Measurements from ENCODE around the gene ANXA1. TPM values are rescaled to one million over a fixed set of nuclear protein-coding genes. Genes with fewer than 3 reads are reported as not detected.

ANXA1 gene
- total RNA-seq, 2 experiments from 2014 or later: not detected

DNA sequence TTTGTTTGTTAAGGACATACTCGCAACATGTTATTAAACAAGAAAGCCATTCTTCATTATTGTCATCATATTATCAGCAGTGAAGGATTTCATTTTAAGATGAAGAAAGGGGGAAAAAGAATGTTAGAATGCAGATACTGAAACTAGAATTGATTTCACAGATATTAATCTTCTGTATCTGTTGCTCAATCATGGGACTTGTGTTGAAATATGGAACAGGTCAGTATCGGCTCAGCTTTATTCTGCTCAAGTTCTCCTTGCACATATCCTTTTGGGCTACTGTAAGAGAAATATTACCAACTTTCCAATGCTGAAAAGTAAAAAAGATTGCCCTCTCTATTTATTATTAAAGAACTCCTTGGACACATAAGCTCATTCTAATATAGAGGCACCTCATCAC lies 13.8 kb upstream of the ANXA1 start:
- Histone ChIP-seq H3K4me2 (ENCODE audit: low read length) (no peak overlapping the region), H4K20me1 (ENCODE audit: insufficient read depth, low read length) (no peaks in the 10 kb centered on the region), H3K36me3 (ENCODE audit: insufficient read depth, low read length) (no peaks in the 10 kb centered on the region), H3K9me2 (ENCODE audit: insufficient read depth, low read length) (no peaks in the 10 kb centered on the region), H3K9me3 (ENCODE audit: low read length) (no peaks in the 10 kb centered on the region), H3K4me3 (ENCODE audit: low read depth, low read length, poor library complexity, severe bottlenecking) (no peak overlapping the region), H3K4me1 (ENCODE audit: insufficient read depth, low read length, poor library complexity, severe bottlenecking) (peaks cover 7% of the 10 kb centered on the region), H3K27ac (ENCODE audit: low read depth, low read length, poor library complexity, severe bottlenecking) (no peak overlapping the region), H2AFZ (ENCODE audit: low read length) (no peak overlapping the region), H3K79me2 (ENCODE audit: insufficient read depth, low read depth, low read length) (no peaks in the 10 kb centered on the region)
- POLR2A ChIA-PET: interaction anchor here (0.7 kb wide), 1 partner anchor 22 kb away, joined by 3 read pairs; no protein-coding TSS in a partner anchor
- CTCF ChIA-PET (ENCODE audit: unreplicated experiment): no interaction called here
- intact Hi-C loops (cut with micrococcal nuclease; ENCODE audit: unreplicated experiment): no loop called here
- no peak for DNase-seq (ENCODE audit: low spot score)
- no TSS peak for BruUV-seq (replicated peaks)
- TF ChIP-seq EZH2phosphoT487 (IDR thresholded peaks at IDR 0.05; ENCODE audit: borderline replicate concordance, low read depth, low read length): no peak
- TF ChIP-seq, protein P1, sequence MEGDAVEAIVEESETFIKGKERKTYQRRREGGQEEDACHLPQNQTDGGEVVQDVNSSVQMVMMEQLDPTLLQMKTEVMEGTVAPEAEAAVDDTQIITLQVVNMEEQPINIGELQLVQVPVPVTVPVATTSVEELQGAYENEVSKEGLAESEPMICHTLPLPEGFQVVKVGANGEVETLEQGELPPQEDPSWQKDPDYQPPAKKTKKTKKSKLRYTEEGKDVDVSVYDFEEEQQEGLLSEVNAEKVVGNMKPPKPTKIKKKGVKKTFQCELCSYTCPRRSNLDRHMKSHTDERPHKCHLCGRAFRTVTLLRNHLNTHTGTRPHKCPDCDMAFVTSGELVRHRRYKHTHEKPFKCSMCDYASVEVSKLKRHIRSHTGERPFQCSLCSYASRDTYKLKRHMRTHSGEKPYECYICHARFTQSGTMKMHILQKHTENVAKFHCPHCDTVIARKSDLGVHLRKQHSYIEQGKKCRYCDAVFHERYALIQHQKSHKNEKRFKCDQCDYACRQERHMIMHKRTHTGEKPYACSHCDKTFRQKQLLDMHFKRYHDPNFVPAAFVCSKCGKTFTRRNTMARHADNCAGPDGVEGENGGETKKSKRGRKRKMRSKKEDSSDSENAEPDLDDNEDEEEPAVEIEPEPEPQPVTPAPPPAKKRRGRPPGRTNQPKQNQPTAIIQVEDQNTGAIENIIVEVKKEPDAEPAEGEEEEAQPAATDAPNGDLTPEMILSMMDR (conservative IDR thresholded peaks at IDR 0.05; ENCODE audit: low read length): no peak

DNA sequence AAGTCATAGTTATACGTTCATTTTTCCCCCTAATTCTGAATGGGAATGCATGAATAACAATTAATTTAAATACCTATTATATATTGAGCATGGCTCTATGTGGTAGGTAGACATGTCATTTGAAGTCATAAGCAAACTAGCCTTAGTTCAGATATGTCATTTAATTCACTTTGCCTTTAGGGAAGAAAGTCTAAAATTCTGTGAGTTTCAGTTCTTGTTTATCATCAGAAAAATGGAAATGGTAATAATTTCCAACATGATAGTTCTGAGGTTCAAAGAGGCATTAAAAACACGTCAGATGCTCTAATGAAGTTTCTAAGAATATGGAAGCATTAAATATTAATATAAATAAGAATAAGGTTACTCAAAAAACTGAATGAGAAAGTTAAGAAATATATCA lies 13.1 kb upstream of the ANXA1 start:
- Histone ChIP-seq H3K9me2 (ENCODE audit: insufficient read depth, low read length) (no peaks in the 10 kb centered on the region), H3K27ac (ENCODE audit: low read depth, low read length, poor library complexity, severe bottlenecking) (no peak overlapping the region), H3K4me1 (ENCODE audit: insufficient read depth, low read length, poor library complexity, severe bottlenecking) (peaks cover 6% of the 10 kb centered on the region), H3K4me3 (ENCODE audit: low read depth, low read length, poor library complexity, severe bottlenecking) (no peak overlapping the region), H3K9me3 (ENCODE audit: low read length) (no peaks in the 10 kb centered on the region), H3K79me2 (ENCODE audit: insufficient read depth, low read depth, low read length) (no peaks in the 10 kb centered on the region), H3K36me3 (ENCODE audit: insufficient read depth, low read length) (no peaks in the 10 kb centered on the region), H2AFZ (ENCODE audit: low read length) (no peak overlapping the region), H4K20me1 (ENCODE audit: insufficient read depth, low read length) (no peaks in the 10 kb centered on the region), H3K4me2 (ENCODE audit: low read length) (no peak overlapping the region)
- no TSS peak for BruUV-seq (replicated peaks)
- TF ChIP-seq, protein P1 (conservative IDR thresholded peaks at IDR 0.05; ENCODE audit: low read length): no peak
- no peak for TF ChIP-seq EZH2phosphoT487 (IDR thresholded peaks at IDR 0.05; ENCODE audit: borderline replicate concordance, low read depth, low read length)
- intact Hi-C loops (cut with micrococcal nuclease; ENCODE audit: unreplicated experiment): no loop called here
- POLR2A ChIA-PET: no interaction called here
- CTCF ChIA-PET (ENCODE audit: unreplicated experiment): no interaction called here
- DNase-seq (ENCODE audit: low spot score): no peak

DNA sequence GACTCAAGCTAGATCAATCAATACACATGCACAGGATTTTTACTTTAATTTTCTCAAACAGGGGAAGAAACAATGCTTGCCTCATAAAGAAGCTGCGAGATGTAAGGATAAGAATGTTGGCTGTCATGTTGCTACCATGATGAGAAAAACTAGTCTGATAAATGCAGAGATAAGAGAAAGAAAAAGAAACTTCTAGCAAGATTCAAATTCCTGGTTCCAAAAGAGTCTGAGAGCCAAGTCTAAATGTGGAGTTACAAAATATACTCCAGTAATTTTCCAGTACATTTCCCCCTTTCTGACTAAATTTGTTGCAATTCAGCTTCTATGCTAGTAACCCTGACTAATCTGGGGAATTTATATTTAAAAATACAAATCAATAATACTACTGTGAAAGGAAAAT lies 10.4 kb upstream of the ANXA1 start:
- intact Hi-C loops (cut with micrococcal nuclease; ENCODE audit: unreplicated experiment): no loop called here
- TF ChIP-seq, protein P1 (conservative IDR thresholded peaks at IDR 0.05; ENCODE audit: low read length): no peak
- TF ChIP-seq EZH2phosphoT487 (IDR thresholded peaks at IDR 0.05; ENCODE audit: borderline replicate concordance, low read depth, low read length): no peak

More for the DNA sequence above, 10.4 kb upstream of the ANXA1 start:
- H3K27ac ChIP-seq (ENCODE audit: low read depth, low read length, poor library complexity, severe bottlenecking): no peak overlapping the region
- CTCF ChIA-PET (ENCODE audit: unreplicated experiment): no interaction called here
- no peak overlapping the region for H2AFZ ChIP-seq (ENCODE audit: low read length)
- DNase-seq (ENCODE audit: low spot score): no peak
- POLR2A ChIA-PET: interaction anchor here (0.6 kb wide), 1 partner anchor 762 kb away, joined by 3 read pairs; no protein-coding TSS in a partner anchor
- H4K20me1 ChIP-seq (ENCODE audit: insufficient read depth, low read length): no peaks in the 10 kb centered on the region
- no peaks in the 10 kb centered on the region for H3K9me2 ChIP-seq (ENCODE audit: insufficient read depth, low read length)
- H3K4me1 ChIP-seq (ENCODE audit: insufficient read depth, low read length, poor library complexity, severe bottlenecking): no peaks in the 10 kb centered on the region
- H3K79me2 ChIP-seq (ENCODE audit: insufficient read depth, low read depth, low read length): no peaks in the 10 kb centered on the region
- H3K36me3 ChIP-seq (ENCODE audit: insufficient read depth, low read length): no peaks in the 10 kb centered on the region
- H3K4me2 ChIP-seq (ENCODE audit: low read length): no peak overlapping the region
- no peak overlapping the region for H3K4me3 ChIP-seq (ENCODE audit: low read depth, low read length, poor library complexity, severe bottlenecking)
- H3K9me3 ChIP-seq (ENCODE audit: low read length): no peaks in the 10 kb centered on the region
- no TSS peak for BruUV-seq (replicated peaks)
